Spleen (tissue), 7 donors: ENCODE data around the gene LRPPRC.

Experiments
- POLR2A ChIP-seq, 3 donors: fragments of 450-650 bp; IDR thresholded peaks; one replicate each; pipeline ENCODE4 v1.5.1; 2017; ENCODE audit warnings: antibody characterized with exemption in 3 of 3, mild to moderate bottlenecking in 1 of 3
- TF ChIP-seq, protein P1 (sequence below), 11 experiments: fragments of 200-600 bp in 7 of 11; fragments of 450-650 bp in 4 of 11; sonication (generic) in 4 of 11; IDR thresholded peaks in 8 of 11; conservative IDR thresholded peaks in 3 of 11; 1 replicate in 7 of 11; 2 replicates in 4 of 11; pipeline versions ENCODE4 v1.4.0 to v1.8.0; 2016 to 2021; ENCODE audit warnings: antibody characterized with exemption in 11 of 11, inconsistent platforms in 4 of 11, mild to moderate bottlenecking in 1 of 11
- donor health status: DM: no; HTN: no; CAD: no; lungs with moderate emphysema.
- donor health status: DM: no; HTN: no; CAD: no.
- donor health status: DM: no; HTN: no; CAD: no.

DNA sequence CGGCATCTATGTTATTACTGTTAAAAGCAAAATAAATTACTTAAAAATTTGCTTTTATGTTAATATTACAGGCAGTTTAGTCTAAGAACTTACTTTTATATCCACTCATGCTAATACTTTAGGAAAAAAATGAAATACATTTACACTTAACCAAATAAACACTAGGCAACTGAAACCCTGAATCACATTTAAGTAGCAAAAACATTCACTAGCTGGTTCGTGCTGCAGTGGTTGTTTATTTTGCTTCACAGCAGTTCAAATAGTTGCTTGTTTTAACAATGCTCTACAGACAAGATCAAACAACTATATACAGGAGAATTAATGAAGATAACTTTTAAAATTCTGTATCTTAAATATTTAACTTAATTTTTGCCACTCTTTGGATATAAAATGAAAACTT is 96.2 kb downstream of the LRPPRC start:
- TF ChIP-seq, protein P1, sequence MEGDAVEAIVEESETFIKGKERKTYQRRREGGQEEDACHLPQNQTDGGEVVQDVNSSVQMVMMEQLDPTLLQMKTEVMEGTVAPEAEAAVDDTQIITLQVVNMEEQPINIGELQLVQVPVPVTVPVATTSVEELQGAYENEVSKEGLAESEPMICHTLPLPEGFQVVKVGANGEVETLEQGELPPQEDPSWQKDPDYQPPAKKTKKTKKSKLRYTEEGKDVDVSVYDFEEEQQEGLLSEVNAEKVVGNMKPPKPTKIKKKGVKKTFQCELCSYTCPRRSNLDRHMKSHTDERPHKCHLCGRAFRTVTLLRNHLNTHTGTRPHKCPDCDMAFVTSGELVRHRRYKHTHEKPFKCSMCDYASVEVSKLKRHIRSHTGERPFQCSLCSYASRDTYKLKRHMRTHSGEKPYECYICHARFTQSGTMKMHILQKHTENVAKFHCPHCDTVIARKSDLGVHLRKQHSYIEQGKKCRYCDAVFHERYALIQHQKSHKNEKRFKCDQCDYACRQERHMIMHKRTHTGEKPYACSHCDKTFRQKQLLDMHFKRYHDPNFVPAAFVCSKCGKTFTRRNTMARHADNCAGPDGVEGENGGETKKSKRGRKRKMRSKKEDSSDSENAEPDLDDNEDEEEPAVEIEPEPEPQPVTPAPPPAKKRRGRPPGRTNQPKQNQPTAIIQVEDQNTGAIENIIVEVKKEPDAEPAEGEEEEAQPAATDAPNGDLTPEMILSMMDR (IDR thresholded peaks at IDR 0.05 in 8 of 11, conservative IDR thresholded peaks at IDR 0.05 in 3 of 11) = no peak
- TF ChIP-seq POLR2A (IDR thresholded peaks at IDR 0.05) = no peak
